Measurements from ENCODE around the gene TOX3.

The TOX3 gene

GRCh38 chr16:52563767-52564611, 17.0 kb upstream of the TOX3 start:
- DNase-seq: no peak

GRCh38 chr16:52562770-52563169, 15.8 kb upstream of the TOX3 start:
- no peak for DNase-seq

- no peak for DNase-seq
Measured at GRCh38 chr16:52561910-52562741, 15.2 kb upstream of the TOX3 start.

GRCh38 chr16:52558448-52558847, 11.5 kb upstream of the TOX3 start:
- no peak for DNase-seq

- DNase-seq: no peak
Measured at GRCh38 chr16:52557236-52557635, 10.3 kb upstream of the TOX3 start.

- no peak for DNase-seq
Measured at GRCh38 chr16:52556083-52556482, 9.1 kb upstream of the TOX3 start.

GRCh38 chr16:52555572-52555971, 8.6 kb upstream of the TOX3 start:
- DNase-seq: no peak

- DNase-seq: no peak
Measured at GRCh38 chr16:52554334-52554733, 7.4 kb upstream of the TOX3 start.

- no peak for DNase-seq
Measured at GRCh38 chr16:52553322-52553721, 6.4 kb upstream of the TOX3 start.

- DNase-seq: no peak
Measured at GRCh38 chr16:52552643-52553042, 5.7 kb upstream of the TOX3 start.

- DNase-seq: no peak
Measured at GRCh38 chr16:52549011-52549692, 2.2 kb upstream of the TOX3 start.

GRCh38 chr16:52548261-52549010, 1.5 kb upstream of the TOX3 start:
- no peak for DNase-seq

GRCh38 chr16:52547834-52548215, 882 bp upstream of the TOX3 start:
- DNase-seq: no peak

- DNase-seq: no peak
Measured at GRCh38 chr16:52546291-52547003, 496 bp downstream of the TOX3 start.

GRCh38 chr16:52545898-52546266, 1.1 kb downstream of the TOX3 start:
- no peak for DNase-seq

- no peak for DNase-seq
Measured at GRCh38 chr16:52545222-52545897, 1.6 kb downstream of the TOX3 start.

- no peak for DNase-seq
Measured at GRCh38 chr16:52544703-52545102, 2.2 kb downstream of the TOX3 start.

GRCh38 chr16:52543654-52544053, 3.3 kb downstream of the TOX3 start:
- no peak for DNase-seq

GRCh38 chr16:52540910-52541309, 6.0 kb downstream of the TOX3 start:
- no peak for DNase-seq

GRCh38 chr16:52539191-52539590, 7.8 kb downstream of the TOX3 start:
- DNase-seq: no peak

GRCh38 chr16:52538511-52538910, 8.4 kb downstream of the TOX3 start:
- no peak for DNase-seq

- DNase-seq: no peak
Measured at GRCh38 chr16:52537516-52537915, 9.4 kb downstream of the TOX3 start.
